H1 (cell line): ENCODE results near the gene DEGS2. TPM values are rescaled to one million over a fixed set of nuclear protein-coding genes. Genes with fewer than 3 reads are reported as not detected.
A peak's percentile ranks its signal among the peaks of the same experiment; 100 is the strongest.

Experiments
- CTCF ChIA-PET: fragments of 300-600 bp; sonication (Branson Sonifier 250); formaldehyde crosslinking; loops from one replicate; lab custom pipeline; 2021; ENCODE audit not compliant: partially characterized antibody; lab: Charles Lee
- POLR2A ChIA-PET: fragments of 300-600 bp; sonication (Branson Sonifier 250); formaldehyde crosslinking; loops from one replicate; lab custom pipeline; 2021; ENCODE audit warnings: inconsistent platforms; ENCODE audit not compliant: partially characterized antibody; lab: Charles Lee
- DNase-seq, 2 experiments: peaks; one replicate each; pipeline versions ENCODE4 v3.0.0 to v3.0.0-alpha.2; 2010 to 2022; ENCODE audit warnings: low spot score in 2 of 2, low read depth in 1 of 2, mixed read lengths in 1 of 2
- FAIRE-seq: peaks from 2 replicates; lab custom pipeline; 2011; peaks lifted over from hg19 to GRCh38; lab: Jason Lieb, UNC
- H2AFZ ChIP-seq: 2 replicates; pipeline ENCODE4 v1.8.1; 2012; ENCODE audit warnings: low read length, inconsistent platforms
- H2AK5ac ChIP-seq: 2 replicates; pipeline ENCODE4 v1.6.1; 2013; ENCODE audit warnings: low read depth, low read length
- H2BK120ac ChIP-seq: replicated peaks from 2 replicates; pipeline ENCODE3; 2013; ENCODE audit warnings: low read depth, low read length, inconsistent platforms
- H2BK12ac ChIP-seq: 2 replicates; pipeline ENCODE4 v1.6.1; 2013; ENCODE audit warnings: low read depth, low read length
- H2BK15ac ChIP-seq: 2 replicates; pipeline ENCODE4 v1.6.1; 2013; ENCODE audit warnings: low read length
- H2BK20ac ChIP-seq: 2 replicates; pipeline ENCODE4 v1.6.1; 2013; ENCODE audit warnings: low read length
- H2BK5ac ChIP-seq: 2 replicates; pipeline ENCODE4 v1.6.1; 2013; ENCODE audit warnings: low read depth, low read length
- H3K14ac ChIP-seq: 2 replicates; pipeline ENCODE4 v1.6.1; 2013; ENCODE audit warnings: inconsistent platforms; ENCODE audit not compliant: insufficient read length
- H3K18ac ChIP-seq: 2 replicates; pipeline ENCODE4 v1.6.1; 2013; ENCODE audit warnings: low read length; ENCODE audit errors: extremely low read depth
- H3K23ac ChIP-seq: 2 replicates; pipeline ENCODE4 v1.6.1; 2013; ENCODE audit warnings: inconsistent platforms; ENCODE audit not compliant: insufficient read length
- H3K23me2 ChIP-seq: 2 replicates; pipeline ENCODE4 v1.6.1; 2013; ENCODE audit warnings: low read depth, low read length
- H3K27ac ChIP-seq: 2 replicates; pipeline ENCODE4 v1.6.1; 2011; ENCODE audit warnings: low read depth, low read length, inconsistent platforms
- H3K27me3 ChIP-seq, 4 experiments: replicated peaks in 1 of 4; 1 replicate in 1 of 4; 2 replicates in 3 of 4; pipeline versions ENCODE4 v1.6.1 to v1.8.1; 2011 to 2013; ENCODE audit warnings: low read length in 3 of 4, mild to moderate bottlenecking in 3 of 4, inconsistent platforms in 2 of 4, mixed read lengths in 2 of 4, moderate library complexity in 1 of 4; ENCODE audit not compliant: control insufficient read depth in 3 of 4, insufficient read depth in 3 of 4; ENCODE audit errors: extremely low read depth in 1 of 4
- H3K36me3 ChIP-seq, 4 experiments: 2 replicates each; pipeline versions ENCODE4 v1.6.1 to v1.8.1; 2011 to 2013; ENCODE audit warnings: mild to moderate bottlenecking in 4 of 4, low read length in 3 of 4, moderate library complexity in 2 of 4, control low read depth in 1 of 4, inconsistent platforms in 1 of 4; ENCODE audit not compliant: insufficient read depth in 4 of 4, control insufficient read depth in 2 of 4
- H3K4ac ChIP-seq: replicated peaks from 2 replicates; pipeline ENCODE3; 2013; ENCODE audit warnings: low read length, low read depth, mixed read lengths, inconsistent platforms; ENCODE audit not compliant: insufficient read length
- H3K4me1 ChIP-seq, 4 experiments: replicated peaks in 1 of 4; 1 replicate in 1 of 4; 2 replicates in 3 of 4; pipeline versions ENCODE4 v1.6.1 to v1.8.1; 2011 to 2013; ENCODE audit warnings: low read length in 3 of 4, inconsistent platforms in 2 of 4, mixed read lengths in 1 of 4; ENCODE audit not compliant: insufficient read depth in 4 of 4, control insufficient read depth in 3 of 4
- H3K4me2 ChIP-seq, 2 experiments: 2 replicates each; pipeline versions ENCODE4 v1.6.1 to v1.8.1; 2011 to 2013; ENCODE audit warnings: low read depth in 2 of 2, low read length in 2 of 2, control low read depth in 1 of 2, inconsistent platforms in 1 of 2, mild to moderate bottlenecking in 1 of 2; ENCODE audit not compliant: insufficient read depth in 1 of 2
- H3K4me3 ChIP-seq, 4 experiments: fragments of 200-600, 300-600 bp in 1 of 4; sonication (generic), shearing (Covaris generic), sonication (Bioruptor Twin) in 1 of 4; 2 replicates each; pipeline versions ENCODE4 v1.5.1 to v1.8.1; 2011 to 2016; ENCODE audit warnings: low read length in 4 of 4, low read depth in 3 of 4, control low read depth in 2 of 4, inconsistent platforms in 2 of 4, mild to moderate bottlenecking in 2 of 4, mixed read lengths in 1 of 4, moderate library complexity in 1 of 4; ENCODE audit not compliant: insufficient read depth in 2 of 4; ENCODE audit errors: extremely low read depth in 1 of 4
- H3K56ac ChIP-seq: replicated peaks from 2 replicates; pipeline ENCODE3; 2013; ENCODE audit warnings: low read depth, mild to moderate bottlenecking, mixed read lengths, low read length, inconsistent platforms; ENCODE audit not compliant: insufficient read length
- H3K79me1 ChIP-seq: 2 replicates; pipeline ENCODE4 v1.6.1; 2013; ENCODE audit warnings: low read depth, low read length, control low read depth
- H3K79me2 ChIP-seq, 2 experiments: 2 replicates each; pipeline versions ENCODE4 v1.6.1 to v1.8.1; 2012 to 2013; ENCODE audit warnings: low read length in 2 of 2, mild to moderate bottlenecking in 2 of 2, inconsistent platforms in 1 of 2; ENCODE audit not compliant: insufficient read depth in 2 of 2, control insufficient read depth in 1 of 2
- H3K9ac ChIP-seq, 4 experiments: replicated peaks in 1 of 4; 1 replicate in 1 of 4; 2 replicates in 3 of 4; pipeline versions ENCODE4 v1.6.1 to v1.8.1; 2011 to 2013; ENCODE audit warnings: low read depth in 3 of 4, low read length in 3 of 4, control low read depth in 2 of 4, mild to moderate bottlenecking in 2 of 4, moderate library complexity in 2 of 4, inconsistent platforms in 1 of 4; ENCODE audit errors: extremely low read depth in 1 of 4
- H3K9me3 ChIP-seq, 2 experiments: 2 replicates each; pipeline versions ENCODE4 v1.6.1 to v1.8.1; 2012 to 2013; ENCODE audit warnings: mild to moderate bottlenecking in 2 of 2, moderate library complexity in 2 of 2, control low read depth in 1 of 2, inconsistent platforms in 1 of 2, low read depth in 1 of 2, low read length in 1 of 2, mixed read lengths in 1 of 2; ENCODE audit not compliant: insufficient read depth in 2 of 2
- H4K20me1 ChIP-seq, 2 experiments: replicated peaks in 1 of 2; 2 replicates each; pipeline versions ENCODE3 to v1.8.1; 2011 to 2013; ENCODE audit warnings: inconsistent platforms in 2 of 2, low read length in 2 of 2, mild to moderate bottlenecking in 1 of 2; ENCODE audit not compliant: insufficient read depth in 2 of 2, control insufficient read depth in 1 of 2
- H4K5ac ChIP-seq: 2 replicates; pipeline ENCODE4 v1.6.1; 2013; ENCODE audit warnings: low read length, low read depth, mixed read lengths, inconsistent platforms; ENCODE audit not compliant: insufficient read length
- H4K8ac ChIP-seq: 2 replicates; pipeline ENCODE4 v1.8.0; 2013; ENCODE audit warnings: mild to moderate bottlenecking, moderate library complexity, low read length, inconsistent platforms; ENCODE audit not compliant: insufficient read depth; ENCODE audit errors: extremely low read depth
- H4K91ac ChIP-seq: replicated peaks from 2 replicates; pipeline ENCODE3; 2013; ENCODE audit warnings: low read length, mixed read lengths, inconsistent platforms; ENCODE audit not compliant: insufficient read length
- BCL11A ChIP-seq, 2 experiments: IDR thresholded peaks; one replicate each; pipeline ENCODE4 v1.6.1; 2011; ENCODE audit warnings: low read depth in 2 of 2, low read length in 2 of 2, mild to moderate bottlenecking in 2 of 2
- FOSL1 ChIP-seq: IDR thresholded peaks from 2 replicates; pipeline ENCODE4 v1.6.1; 2011; ENCODE audit warnings: mild to moderate bottlenecking, low read depth, low read length, moderate library complexity; ENCODE audit not compliant: insufficient read depth
- JUN ChIP-seq: IDR thresholded peaks from 2 replicates; pipeline ENCODE4 v1.6.1; 2011; ENCODE audit warnings: low read depth, mild to moderate bottlenecking, improper control_type of control experiment, low read length
- KDM5A ChIP-seq: fragments of 200-600 bp; IDR thresholded peaks from 2 replicates; pipeline ENCODE4 v1.7.1; 2012; ENCODE audit warnings: mild to moderate bottlenecking, low read length, inconsistent platforms, mixed read lengths
- NANOG ChIP-seq: IDR thresholded peaks from 2 replicates; pipeline ENCODE4 v1.6.1; 2011; ENCODE audit warnings: low read length, low read depth, mild to moderate bottlenecking, inconsistent platforms; ENCODE audit not compliant: insufficient read depth, poor library complexity, severe bottlenecking
- RBBP5 ChIP-seq: IDR thresholded peaks from 2 replicates; pipeline ENCODE4 v1.7.1; 2012; ENCODE audit warnings: low read depth, mild to moderate bottlenecking, inconsistent platforms, low read length, moderate library complexity, borderline replicate concordance
- TCF12 ChIP-seq: IDR thresholded peaks from 2 replicates; pipeline ENCODE4 v1.6.1; 2011; ENCODE audit warnings: low read depth, mild to moderate bottlenecking, low read length
- YY1 ChIP-seq: IDR thresholded peaks from 2 replicates; pipeline ENCODE4 v1.6.1; 2011; ENCODE audit warnings: low read depth, mild to moderate bottlenecking, low read length
- WGBS, 2 experiments: shearing (Covaris generic) in 1 of 2; methylation state at CpG; one replicate each; pipeline versions ENCODE4 v1.1.6 to v1.1.7; 2013 to 2015; ENCODE audit warnings: low lambda C conversion rate in 2 of 2, mixed read lengths in 2 of 2, inconsistent platforms in 1 of 2, low coverage in 1 of 2, missing lambda C conversion rate in 1 of 2; ENCODE audit not compliant: insufficient replicate concordance in 2 of 2, insufficient coverage in 1 of 2, insufficient read length in 1 of 2; ENCODE audit errors: extremely low coverage in 1 of 2, missing lambda C conversion rate in 1 of 2; 5-methylcytosine and 5-hydroxymethylcytosine counted together
- polyA plus RNA-seq, 7 experiments: library from polyadenylated mRNA; depleted of rRNA in 3 of 7; stranded (reverse) in 5 of 7; unstranded in 2 of 7; fragments of >200 nt in 5 of 7; fragments of 200-250 nt in 2 of 7; gene quantifications; 1 replicate in 5 of 7; 2 replicates in 1 of 7; 4 replicates in 1 of 7; pipeline versions ENCODE4 v1.2.1 to v1.2.3, GENCODE V29; 2011 to 2013; ENCODE audit warnings: missing spikeins in 2 of 7, mixed read lengths in 2 of 7
- total RNA-seq: library from RNA; stranded (reverse); fragmentation: NEBNext Ultra II Directional; extraction: Animal tissue kit (Norgen Biotek cat#: 25700); gene quantifications from 2 replicates; pipeline ENCODE4 v1.2.1, GENCODE V29; 2021
- TF ChIP-seq, protein P1 (sequence below): IDR thresholded peaks from 2 replicates; pipeline ENCODE4 v1.6.1; 2012; ENCODE audit warnings: low read length, inconsistent platforms

The DEGS2 gene
- total and polyA plus RNA-seq, 2 of the 8 experiments (the other 6 are each of a cell fraction or from before 2014, with no cell fraction given), result 0.61 to 0.82 TPM

DNA sequence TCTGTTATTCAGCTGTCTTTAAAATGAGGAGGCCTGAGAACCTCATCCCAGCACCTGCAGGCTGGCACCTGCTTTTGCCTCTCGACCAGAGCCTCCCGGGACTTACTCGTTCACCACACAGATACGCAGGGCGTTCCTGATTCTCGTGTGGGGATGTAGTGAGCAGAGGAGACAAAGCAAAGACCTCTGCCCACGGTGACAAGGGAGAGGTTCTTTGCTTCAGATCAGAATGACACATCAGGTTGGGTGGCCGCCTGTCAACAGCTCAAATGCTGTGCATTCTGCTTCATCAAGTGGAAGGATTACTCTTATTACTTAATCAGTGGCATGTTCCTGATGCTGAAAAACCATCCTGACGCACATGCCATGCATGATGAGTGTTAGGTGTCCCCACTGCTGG, 24.4 kb downstream of the DEGS2 start:
- Histone ChIP-seq H4K5ac (no peak overlapping the region), H2AFZ (no peak overlapping the region), H3K23me2 (no peaks in the 10 kb centered on the region), H3K79me2 (no peaks in the 10 kb centered on the region), H2BK120ac (no peak overlapping the region), H4K20me1 (peaks cover 0 to 2% of the 10 kb centered on the region in 2 experiments), H4K8ac (no peak overlapping the region), H3K27me3 (no peaks in the 10 kb centered on the region; a peak in 1 of 7 replicates), H3K4me3 (no peak overlapping the region), H3K4me1 (peaks cover 0 to 9% (median 6%) of the 10 kb centered on the region in 4 experiments; a peak in 4 of 7 replicates), H3K4me2 (no peak overlapping the region), H3K9ac (no peak overlapping the region), H3K56ac (no peak overlapping the region), H3K36me3 (no peaks in the 10 kb centered on the region; a peak in 2 of 8 replicates), H2BK5ac (no peak overlapping the region), H2BK15ac (no peak overlapping the region), H3K14ac (no peak overlapping the region), H3K18ac (no peak overlapping the region), H3K27ac (no peak overlapping the region), H3K79me1 (peaks cover 3% of the 10 kb centered on the region; the same call in 1 of the 2 replicates), H4K91ac (no peak overlapping the region), H2BK20ac (no peak overlapping the region), H3K9me3 (no peaks in the 10 kb centered on the region), H3K4ac (no peak overlapping the region), H3K23ac (no peak overlapping the region), H2BK12ac (no peak overlapping the region), H2AK5ac (0 out of 2 replicates have a peak overlapping the region, but pooled peaks have one; percentile 4)
- ChIA-PET CTCF (interaction anchor here (0.7 to 22.9 kb wide), 6 partner anchors 8 to 61 kb away, joined by 3 to 307 read pairs (median 4); partner anchors contain the start of gene DEGS2), POLR2A (no interaction called here)
- 90% methylated on average over 9 of the region's 9 CpGs; no CpG with 5 or more reads in 1 of the 2 experiments for WGBS, 2 experiments
- no peak for DNase-seq
- TF ChIP-seq TCF12 (no peak), RBBP5 (no peak), JUN (no peak), NANOG (no peak), FOSL1 (no peak), YY1 (no peak), BCL11A (IDR thresholded peaks at IDR 0.05; ENCODE audit: low read depth in 2 of 2, low read length in 2 of 2) (no peak), KDM5A (no peak)
- TF ChIP-seq, protein P1, sequence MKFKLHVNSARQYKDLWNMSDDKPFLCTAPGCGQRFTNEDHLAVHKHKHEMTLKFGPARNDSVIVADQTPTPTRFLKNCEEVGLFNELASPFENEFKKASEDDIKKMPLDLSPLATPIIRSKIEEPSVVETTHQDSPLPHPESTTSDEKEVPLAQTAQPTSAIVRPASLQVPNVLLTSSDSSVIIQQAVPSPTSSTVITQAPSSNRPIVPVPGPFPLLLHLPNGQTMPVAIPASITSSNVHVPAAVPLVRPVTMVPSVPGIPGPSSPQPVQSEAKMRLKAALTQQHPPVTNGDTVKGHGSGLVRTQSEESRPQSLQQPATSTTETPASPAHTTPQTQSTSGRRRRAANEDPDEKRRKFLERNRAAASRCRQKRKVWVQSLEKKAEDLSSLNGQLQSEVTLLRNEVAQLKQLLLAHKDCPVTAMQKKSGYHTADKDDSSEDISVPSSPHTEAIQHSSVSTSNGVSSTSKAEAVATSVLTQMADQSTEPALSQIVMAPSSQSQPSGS, result no peak
- no peak for FAIRE-seq
